ENCODE results near the gene TMEM132D.

TMEM132D gene

DNA sequence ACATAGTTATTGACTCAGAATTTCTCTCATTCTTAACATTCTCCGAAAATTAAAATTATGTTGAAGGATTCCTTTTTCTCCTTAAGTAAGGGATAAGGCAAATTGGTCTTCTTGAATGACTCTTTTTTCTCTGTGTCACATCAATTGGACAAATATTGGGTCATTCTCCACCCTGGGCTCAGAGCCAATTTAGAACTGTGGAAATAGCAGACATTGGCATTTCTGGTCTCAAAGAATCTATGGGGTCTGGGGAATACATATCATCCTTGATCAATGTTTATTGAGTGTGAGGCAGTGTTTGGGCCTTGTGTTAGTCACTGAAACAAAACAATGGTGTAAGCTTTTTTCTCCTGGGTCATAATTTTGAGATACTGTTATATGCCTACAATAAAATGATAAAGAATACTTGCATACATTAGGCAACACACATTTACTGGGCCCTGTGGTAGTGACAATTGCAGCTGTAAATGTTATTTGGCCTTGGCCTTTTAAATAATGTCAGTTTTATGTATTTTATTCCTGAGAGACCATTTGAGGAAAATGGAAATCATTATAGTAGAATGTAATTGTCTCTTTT is 414.6 kb downstream of the TMEM132D start:
- Histone ChIP-seq H3K27me3 (ENCODE audit: insufficient read depth, low read length) (0 out of 2 replicates have a peak, but pooled peaks cover 3% of the 10 kb centered on the region), H3K9me3 (ENCODE audit: low read length) (no peaks in the 10 kb centered on the region), H3F3A (ENCODE audit: insufficient read depth, low read length) (no peaks in the 10 kb centered on the region), H3K4me2 (ENCODE audit: low read length) (no peak overlapping the region), H4K20me1 (ENCODE audit: insufficient read depth, low read length) (no peaks in the 10 kb centered on the region), H3K9ac (ENCODE audit: low read length) (no peak overlapping the region), H3K36me3 (ENCODE audit: insufficient read depth, low read length) (no peaks in the 10 kb centered on the region), H3K4me3 (ENCODE audit: low read depth, low read length, poor library complexity, severe bottlenecking) (no peak overlapping the region), H3K9me2 (ENCODE audit: low read depth, low read length) (no peaks in the 10 kb centered on the region), H2AFZ (ENCODE audit: low read length) (no peak overlapping the region), H3K27ac (ENCODE audit: low read depth, low read length, poor library complexity, severe bottlenecking) (no peak overlapping the region), H3K79me2 (ENCODE audit: insufficient read depth, low read length) (no peaks in the 10 kb centered on the region), H3K4me1 (ENCODE audit: insufficient read depth, low read length, severe bottlenecking) (no peaks in the 10 kb centered on the region)
- TF ChIP-seq, protein P1, sequence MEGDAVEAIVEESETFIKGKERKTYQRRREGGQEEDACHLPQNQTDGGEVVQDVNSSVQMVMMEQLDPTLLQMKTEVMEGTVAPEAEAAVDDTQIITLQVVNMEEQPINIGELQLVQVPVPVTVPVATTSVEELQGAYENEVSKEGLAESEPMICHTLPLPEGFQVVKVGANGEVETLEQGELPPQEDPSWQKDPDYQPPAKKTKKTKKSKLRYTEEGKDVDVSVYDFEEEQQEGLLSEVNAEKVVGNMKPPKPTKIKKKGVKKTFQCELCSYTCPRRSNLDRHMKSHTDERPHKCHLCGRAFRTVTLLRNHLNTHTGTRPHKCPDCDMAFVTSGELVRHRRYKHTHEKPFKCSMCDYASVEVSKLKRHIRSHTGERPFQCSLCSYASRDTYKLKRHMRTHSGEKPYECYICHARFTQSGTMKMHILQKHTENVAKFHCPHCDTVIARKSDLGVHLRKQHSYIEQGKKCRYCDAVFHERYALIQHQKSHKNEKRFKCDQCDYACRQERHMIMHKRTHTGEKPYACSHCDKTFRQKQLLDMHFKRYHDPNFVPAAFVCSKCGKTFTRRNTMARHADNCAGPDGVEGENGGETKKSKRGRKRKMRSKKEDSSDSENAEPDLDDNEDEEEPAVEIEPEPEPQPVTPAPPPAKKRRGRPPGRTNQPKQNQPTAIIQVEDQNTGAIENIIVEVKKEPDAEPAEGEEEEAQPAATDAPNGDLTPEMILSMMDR (IDR thresholded peaks at IDR 0.05; ENCODE audit: low read length): no peak
- TF ChIP-seq EZH2 (IDR thresholded peaks at IDR 0.05; ENCODE audit: borderline replicate concordance, low read length): no peak

DNA sequence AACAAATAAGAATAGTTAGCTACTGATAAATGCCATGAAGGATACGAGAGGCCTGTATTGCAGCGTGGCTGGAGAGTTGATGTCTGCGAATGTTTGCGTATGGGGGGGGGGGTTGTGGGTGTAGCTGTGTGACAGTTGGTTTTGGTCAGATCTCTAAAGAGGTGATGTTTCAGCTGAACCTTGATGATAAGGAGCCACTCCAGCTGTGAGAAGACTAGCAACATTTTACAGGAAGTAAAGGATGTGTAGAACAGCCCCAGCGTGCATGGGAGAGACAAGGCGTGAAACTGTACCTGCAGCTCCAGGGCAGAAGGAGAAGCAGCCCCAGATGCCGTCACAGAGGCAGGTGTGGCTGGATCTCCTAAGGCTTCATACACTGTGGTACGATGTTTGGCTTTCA is 416.9 kb downstream of the TMEM132D start:
- Histone ChIP-seq H3K27ac (ENCODE audit: low read depth, low read length, poor library complexity, severe bottlenecking) (no peak overlapping the region), H2AFZ (ENCODE audit: low read length) (no peak overlapping the region), H3K4me2 (ENCODE audit: low read length) (no peak overlapping the region), H3K27me3 (ENCODE audit: insufficient read depth, low read length) (0 out of 2 replicates have a peak, but pooled peaks cover 3% of the 10 kb centered on the region), H3K36me3 (ENCODE audit: insufficient read depth, low read length) (no peaks in the 10 kb centered on the region), H3K4me1 (ENCODE audit: insufficient read depth, low read length, severe bottlenecking) (no peaks in the 10 kb centered on the region), H4K20me1 (ENCODE audit: insufficient read depth, low read length) (no peaks in the 10 kb centered on the region), H3K79me2 (ENCODE audit: insufficient read depth, low read length) (no peaks in the 10 kb centered on the region), H3K9me2 (ENCODE audit: low read depth, low read length) (no peaks in the 10 kb centered on the region), H3K4me3 (ENCODE audit: low read depth, low read length, poor library complexity, severe bottlenecking) (no peak overlapping the region), H3F3A (ENCODE audit: insufficient read depth, low read length) (no peaks in the 10 kb centered on the region), H3K9ac (ENCODE audit: low read length) (no peak overlapping the region), H3K9me3 (ENCODE audit: low read length) (no peaks in the 10 kb centered on the region)
- no peak for TF ChIP-seq EZH2 (IDR thresholded peaks at IDR 0.05; ENCODE audit: borderline replicate concordance, low read length)
- TF ChIP-seq, protein P1 (IDR thresholded peaks at IDR 0.05; ENCODE audit: low read length): no peak

DNA sequence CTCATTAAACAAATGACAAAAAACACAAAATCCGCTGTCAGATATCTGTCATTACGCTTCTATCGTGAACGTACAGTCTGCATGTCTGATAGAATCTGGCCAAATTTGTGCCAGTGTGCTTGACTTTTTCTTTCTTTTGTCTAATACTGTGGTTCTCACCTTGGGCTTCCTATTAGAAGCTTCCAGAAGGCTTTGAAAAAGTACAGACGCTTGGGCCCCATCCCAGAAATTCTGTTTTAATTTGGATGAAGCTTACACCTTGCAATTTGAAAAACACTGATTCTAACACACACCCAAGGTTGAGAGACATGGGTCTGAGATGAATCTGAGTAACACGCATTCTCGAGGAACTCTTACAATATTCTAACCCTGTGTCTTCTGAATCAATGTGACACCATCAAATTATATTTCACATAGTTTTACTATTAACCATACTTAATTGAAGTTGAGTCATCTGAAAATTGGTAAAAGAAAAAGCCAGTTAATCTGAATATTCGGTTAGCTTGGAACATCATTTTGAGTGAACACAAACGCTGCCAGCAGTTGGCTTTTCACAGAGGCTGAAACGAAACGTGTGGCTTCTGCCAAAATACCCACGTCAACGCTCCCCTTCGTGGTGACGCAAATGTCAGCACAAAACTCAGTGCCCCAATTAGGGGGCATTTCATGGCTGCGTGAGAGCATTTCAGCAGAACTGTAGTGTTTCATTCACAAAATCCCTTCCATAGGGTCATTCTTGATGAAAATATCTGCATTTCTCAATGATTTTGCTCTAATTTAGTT is 420.5 kb downstream of the TMEM132D start:
- H3F3A ChIP-seq (ENCODE audit: insufficient read depth, low read length): no peaks in the 10 kb centered on the region
- H3K79me2 ChIP-seq (ENCODE audit: insufficient read depth, low read length): no peaks in the 10 kb centered on the region
- H4K20me1 ChIP-seq (ENCODE audit: insufficient read depth, low read length): no peaks in the 10 kb centered on the region
- no peaks in the 10 kb centered on the region for H3K9me2 ChIP-seq (ENCODE audit: low read depth, low read length)
- no peak for TF ChIP-seq EZH2 (IDR thresholded peaks at IDR 0.05; ENCODE audit: borderline replicate concordance, low read length)
- TF ChIP-seq, protein P1 (IDR thresholded peaks at IDR 0.05; ENCODE audit: low read length): no peak
- H3K27me3 ChIP-seq (ENCODE audit: insufficient read depth, low read length): 0 out of 2 replicates have a peak, but pooled peaks cover 3% of the 10 kb centered on the region
- no peak overlapping the region for H3K9ac ChIP-seq (ENCODE audit: low read length)
- no peak overlapping the region for H2AFZ ChIP-seq (ENCODE audit: low read length)
- H3K9me3 ChIP-seq (ENCODE audit: low read length): no peaks in the 10 kb centered on the region
- no peaks in the 10 kb centered on the region for H3K4me1 ChIP-seq (ENCODE audit: insufficient read depth, low read length, severe bottlenecking)
- no peak overlapping the region for H3K4me2 ChIP-seq (ENCODE audit: low read length)
- no peak overlapping the region for H3K4me3 ChIP-seq (ENCODE audit: low read depth, low read length, poor library complexity, severe bottlenecking)
- H3K27ac ChIP-seq (ENCODE audit: low read depth, low read length, poor library complexity, severe bottlenecking): no peak overlapping the region
- no peaks in the 10 kb centered on the region for H3K36me3 ChIP-seq (ENCODE audit: insufficient read depth, low read length)
